HepG2 (cell line): ENCODE data around the gene CARMIL3. TPM values are rescaled to one million over a fixed set of nuclear protein-coding genes. Genes with fewer than 3 reads are reported as not detected.

Experiments used
- ARID2 ChIP-seq: sonication (generic); formaldehyde crosslinking; IDR thresholded peaks from 2 replicates; pipeline ENCODE4 v1.8.1; 2022; ENCODE audit warnings: mild to moderate bottlenecking, missing genetic modification reagents, borderline replicate concordance
- CREM ChIP-seq, 2 experiments: sonication (generic) in 1 of 2; formaldehyde crosslinking in 1 of 2; IDR thresholded peaks; 2 replicates each; pipeline versions ENCODE4 v1.4.0 to v1.6.1; 2016 to 2020; ENCODE audit warnings: antibody characterized with exemption in 1 of 2, mild to moderate bottlenecking in 1 of 2, missing genetic modification reagents in 1 of 2
- ETS1 ChIP-seq: sonication (generic); formaldehyde crosslinking; IDR thresholded peaks from 2 replicates; pipeline ENCODE4 v1.4.0; 2020; ENCODE audit warnings: missing genetic modification reagents
- GATAD2A ChIP-seq: IDR thresholded peaks from 2 replicates; pipeline ENCODE4 v1.6.1; 2016
- HIVEP1 ChIP-seq: sonication (generic); formaldehyde crosslinking; IDR thresholded peaks from 2 replicates; pipeline ENCODE4 v1.4.0; 2020; ENCODE audit warnings: mild to moderate bottlenecking, missing genetic modification reagents
- PAX8 ChIP-seq: sonication (generic); formaldehyde crosslinking; IDR thresholded peaks from 2 replicates; pipeline ENCODE4 v1.8.0; 2022; ENCODE audit warnings: mild to moderate bottlenecking, missing genetic modification reagents, borderline replicate concordance
- PHF5A ChIP-seq: IDR thresholded peaks from one replicate; pipeline ENCODE4 v1.6.1; 2018; ENCODE audit warnings: low read depth, missing genetic modification reagents; ENCODE audit not compliant: unreplicated experiment
- RFX3 ChIP-seq: IDR thresholded peaks from 2 replicates; pipeline ENCODE4 v1.6.1; 2016; ENCODE audit warnings: missing biosample characterization, missing genetic modification reagents
- SIN3A ChIP-seq: IDR thresholded peaks from 2 replicates; pipeline ENCODE4 v1.6.1; 2011; ENCODE audit warnings: low read depth, mild to moderate bottlenecking, control low read depth, low read length, borderline replicate concordance
- SUZ12 ChIP-seq: fragments of 150-350 bp; IDR thresholded peaks from 2 replicates; pipeline ENCODE4 v1.6.1; 2014; ENCODE audit warnings: low read depth, low read length
- TOE1 ChIP-seq: sonication (generic); formaldehyde crosslinking; IDR thresholded peaks from 2 replicates; pipeline ENCODE4 v1.4.0; 2020; ENCODE audit warnings: mild to moderate bottlenecking, missing genetic modification reagents
- XBP1 ChIP-seq: sonication (generic); formaldehyde crosslinking; IDR thresholded peaks from 2 replicates; pipeline ENCODE4 v1.5.0; 2020; ENCODE audit warnings: missing genetic modification reagents
- ZBTB2 ChIP-seq: sonication (generic); formaldehyde crosslinking; IDR thresholded peaks from 2 replicates; pipeline ENCODE4 v1.8.0; 2022; ENCODE audit warnings: low read depth, missing genetic modification reagents
- ZC3H4 ChIP-seq: sonication (generic); formaldehyde crosslinking; IDR thresholded peaks from 2 replicates; pipeline ENCODE4 v1.4.0; 2020; ENCODE audit warnings: missing genetic modification reagents, borderline replicate concordance
- ZNF136 ChIP-seq: sonication (generic); formaldehyde crosslinking; IDR thresholded peaks from 2 replicates; pipeline ENCODE4 v1.8.1; 2022; ENCODE audit warnings: low read depth, mild to moderate bottlenecking, moderate library complexity, missing genetic modification reagents
- ZNF274 ChIP-seq: sonication (generic); formaldehyde crosslinking; IDR thresholded peaks from 2 replicates; pipeline ENCODE4 v1.5.1; 2020; ENCODE audit warnings: mild to moderate bottlenecking, missing genetic modification reagents
- ZNF414 ChIP-seq: sonication (generic); formaldehyde crosslinking; IDR thresholded peaks from 2 replicates; pipeline ENCODE4 v1.5.0; 2020; ENCODE audit warnings: missing genetic modification reagents
- ZNF460 ChIP-seq: sonication (generic); formaldehyde crosslinking; IDR thresholded peaks from 2 replicates; pipeline ENCODE4 v1.5.1; 2020; ENCODE audit warnings: missing genetic modification reagents, mild to moderate bottlenecking, borderline replicate concordance
- polyA plus RNA-seq, 8 experiments: library from polyadenylated mRNA; depleted of rRNA in 3 of 8; stranded (reverse) in 7 of 8; unstranded in 1 of 8; fragments of >200 nt; fragmentation: Illumina TruSeq in 4 of 8; extraction: Trizol in 4 of 8; gene quantifications; 2 replicates each; pipeline versions ENCODE4 v1.2.1 to v1.2.3, GENCODE V29; 2011 to 2016; ENCODE audit warnings: low read depth in 4 of 8, missing spikeins in 1 of 8, mixed read lengths in 1 of 8; ENCODE audit not compliant: insufficient read depth in 1 of 8
- total RNA-seq, 5 experiments: library from RNA; depleted of rRNA; stranded (reverse); fragments of >200 nt; fragmentation: Illumina TruSeq; extraction: Trizol; gene quantifications; 2 replicates each; pipeline ENCODE4 v1.2.3, GENCODE V29; 2016; ENCODE audit warnings: low read depth in 1 of 5
- TF ChIP-seq, protein P1 (sequence below): sonication (generic); formaldehyde crosslinking; IDR thresholded peaks from 2 replicates; pipeline ENCODE4 v1.5.0; 2020; ENCODE audit warnings: missing genetic modification reagents
- TF ChIP-seq, protein P2 (sequence below): sonication (generic); formaldehyde crosslinking; conservative IDR thresholded peaks from 2 replicates; pipeline ENCODE4 v1.8.0; 2022; ENCODE audit warnings: low read depth, missing genetic modification reagents

Gene CARMIL3
- total and polyA plus RNA-seq, 2 of the 13 experiments (the other 11 are each of a cell fraction or from before 2014, with no cell fraction given), result 0.27 to 0.55 TPM

- TF ChIP-seq ETS1 (CRISPR knock-in tag), result peak; percentile 44; the same call in 1 of the 2 replicates
- TF ChIP-seq ZNF136, result 0 out of 2 replicates have a peak, but pooled peaks have one; percentile 69
- TF ChIP-seq SUZ12, result no peak
- peak; percentile 82 for TF ChIP-seq GATAD2A (CRISPR knock-in tag)
- no peak for TF ChIP-seq SIN3A
- TF ChIP-seq ZNF460 (CRISPR knock-in tag), result no peak
- no peak for TF ChIP-seq CREM (IDR thresholded peaks at IDR 0.05)
- no peak for TF ChIP-seq CREM (CRISPR knock-in tag; IDR thresholded peaks at IDR 0.05)
- TF ChIP-seq ZC3H4 (CRISPR knock-in tag), result no peak; the same call in 1 of the 2 replicates
- TF ChIP-seq HIVEP1 (CRISPR knock-in tag), result no peak
- no peak for TF ChIP-seq ZBTB2 (CRISPR knock-in tag)
- TF ChIP-seq PHF5A, result peak; percentile 86
- no peak for TF ChIP-seq XBP1 (CRISPR knock-in tag)
- 0 out of 2 replicates have a peak, but pooled peaks have one; percentile 37 for TF ChIP-seq ZNF414 (CRISPR knock-in tag)
- TF ChIP-seq, protein P1, sequence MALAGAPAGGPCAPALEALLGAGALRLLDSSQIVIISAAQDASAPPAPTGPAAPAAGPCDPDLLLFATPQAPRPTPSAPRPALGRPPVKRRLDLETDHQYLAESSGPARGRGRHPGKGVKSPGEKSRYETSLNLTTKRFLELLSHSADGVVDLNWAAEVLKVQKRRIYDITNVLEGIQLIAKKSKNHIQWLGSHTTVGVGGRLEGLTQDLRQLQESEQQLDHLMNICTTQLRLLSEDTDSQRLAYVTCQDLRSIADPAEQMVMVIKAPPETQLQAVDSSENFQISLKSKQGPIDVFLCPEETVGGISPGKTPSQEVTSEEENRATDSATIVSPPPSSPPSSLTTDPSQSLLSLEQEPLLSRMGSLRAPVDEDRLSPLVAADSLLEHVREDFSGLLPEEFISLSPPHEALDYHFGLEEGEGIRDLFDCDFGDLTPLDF, result peak; percentile 24; the same call in 1 of the 2 replicates
- no peak for TF ChIP-seq ZNF274
- 0 out of 2 replicates have a peak, but pooled peaks have one; percentile 24 for TF ChIP-seq RFX3 (CRISPR knock-in tag)
- no peak for TF ChIP-seq PAX8 (CRISPR knock-in tag)
- TF ChIP-seq TOE1 (CRISPR knock-in tag), result no peak; the same call in 1 of the 2 replicates
- TF ChIP-seq ARID2 (CRISPR knock-in tag), result no peak
- TF ChIP-seq, protein P2, sequence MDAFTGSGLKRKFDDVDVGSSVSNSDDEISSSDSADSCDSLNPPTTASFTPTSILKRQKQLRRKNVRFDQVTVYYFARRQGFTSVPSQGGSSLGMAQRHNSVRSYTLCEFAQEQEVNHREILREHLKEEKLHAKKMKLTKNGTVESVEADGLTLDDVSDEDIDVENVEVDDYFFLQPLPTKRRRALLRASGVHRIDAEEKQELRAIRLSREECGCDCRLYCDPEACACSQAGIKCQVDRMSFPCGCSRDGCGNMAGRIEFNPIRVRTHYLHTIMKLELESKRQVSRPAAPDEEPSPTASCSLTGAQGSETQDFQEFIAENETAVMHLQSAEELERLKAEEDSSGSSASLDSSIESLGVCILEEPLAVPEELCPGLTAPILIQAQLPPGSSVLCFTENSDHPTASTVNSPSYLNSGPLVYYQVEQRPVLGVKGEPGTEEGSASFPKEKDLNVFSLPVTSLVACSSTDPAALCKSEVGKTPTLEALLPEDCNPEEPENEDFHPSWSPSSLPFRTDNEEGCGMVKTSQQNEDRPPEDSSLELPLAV, result no peak
These were observed 37.9 kb upstream of the CARMIL3 start (continued) for GRCh38 chr14:24013654-24014514.
